GM18858 (cell line): ENCODE measurements around the gene LRRC39.
A peak's percentile ranks its signal among the peaks of the same experiment; 100 is the strongest.

Experiments
- ATAC-seq: cut with Tn5 transposase; IDR thresholded peaks from one replicate; pipeline ENCODE4 v1.9.1; 2021; ENCODE audit not compliant: unreplicated experiment

LRRC39 gene

DNA sequence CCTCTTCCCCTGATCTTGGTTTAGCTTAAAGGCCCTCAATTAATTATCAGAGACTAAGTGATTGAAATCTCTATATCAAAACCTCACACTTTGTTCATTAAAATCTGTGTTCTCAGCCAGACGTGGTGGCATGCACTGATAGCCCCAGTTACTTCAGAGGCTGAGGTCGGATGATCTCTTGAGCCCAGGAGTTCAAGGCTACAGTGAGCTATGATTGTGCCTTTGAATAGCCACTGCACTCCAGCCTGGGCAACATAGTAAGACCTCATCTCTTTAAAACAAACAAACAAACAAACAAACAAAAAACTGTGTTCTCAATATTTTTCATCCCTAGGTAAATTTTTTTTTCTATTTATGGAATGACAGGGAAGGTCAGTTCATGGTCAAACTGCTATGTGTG is 26.4 kb downstream of the LRRC39 start:
- ATAC-seq: no peak

DNA sequence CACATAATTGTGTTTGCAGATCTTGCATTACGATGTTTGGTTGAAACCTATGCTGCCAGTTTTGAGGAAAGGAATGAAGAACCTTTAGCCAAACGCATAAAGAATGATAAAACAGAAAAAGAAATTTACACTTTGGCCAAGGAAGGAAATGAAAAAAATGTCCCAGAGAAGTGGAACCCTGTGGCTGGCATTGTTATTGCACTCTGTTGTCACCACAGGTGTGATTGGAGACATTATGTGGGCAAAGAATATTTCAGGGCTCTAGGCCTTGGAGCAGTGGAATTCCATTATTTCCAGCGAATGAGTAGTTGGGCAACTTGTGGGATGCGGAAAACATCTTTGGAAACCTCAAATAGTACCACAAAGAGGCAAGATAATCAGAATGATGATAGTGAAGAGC is 30.2 kb downstream of the LRRC39 start:
- ATAC-seq: no peak

DNA sequence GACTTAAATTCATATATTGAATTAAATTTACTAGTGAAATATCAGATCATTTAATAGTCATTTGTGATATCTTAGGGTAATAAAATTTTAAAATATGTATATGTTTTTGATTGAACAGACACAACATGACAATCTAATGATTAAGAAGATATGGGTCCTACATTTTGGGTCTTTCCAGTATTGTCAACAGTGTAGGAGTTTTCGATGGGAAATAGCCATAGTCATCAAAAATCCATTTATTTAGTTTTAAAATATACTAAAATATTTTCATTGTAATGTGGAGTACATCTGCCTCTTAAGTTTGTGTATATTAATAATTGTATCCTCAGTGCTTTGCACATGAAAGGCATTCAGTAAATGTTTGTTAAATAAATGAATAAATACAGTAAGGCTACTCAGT is 31.1 kb downstream of the LRRC39 start:
- ATAC-seq: no peak

DNA sequence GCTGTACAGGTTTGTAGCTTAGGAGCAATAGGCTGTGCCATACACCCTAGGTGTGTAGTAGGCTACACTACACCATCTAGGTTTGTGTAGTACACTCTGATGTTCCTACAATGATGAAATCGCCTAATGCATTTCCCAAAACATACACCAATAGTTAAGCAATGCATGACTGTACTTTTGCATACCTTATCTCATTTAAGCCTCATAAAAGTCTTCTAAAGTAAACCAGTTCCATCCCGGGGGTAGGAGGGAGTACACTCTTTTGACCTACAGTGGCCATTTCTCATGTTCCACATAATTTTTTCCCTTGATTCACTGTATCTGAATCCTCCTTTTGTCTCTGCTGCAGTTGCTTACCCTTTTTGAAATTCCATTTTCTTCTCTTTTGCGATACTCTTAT is 32.9 kb downstream of the LRRC39 start:
- ATAC-seq: no peak

DNA sequence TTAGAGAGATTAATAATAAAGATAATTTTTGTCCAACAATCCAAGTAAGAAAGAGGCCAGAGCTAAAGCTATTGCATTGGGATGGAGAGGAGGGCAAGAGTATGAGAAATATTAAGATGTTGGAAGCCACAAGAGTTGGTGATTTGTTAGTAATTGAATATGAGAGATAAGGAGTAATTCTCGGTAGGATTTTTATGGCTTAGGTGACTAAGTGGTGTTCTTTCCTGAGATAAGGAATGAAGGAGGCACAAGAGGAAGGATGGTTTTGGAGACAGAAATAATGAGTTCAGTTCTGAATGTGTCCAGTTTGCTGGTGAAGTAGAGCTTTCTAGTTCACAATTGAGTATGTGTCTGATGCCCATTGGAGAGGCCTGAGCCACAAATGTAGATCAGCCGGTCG is 35.7 kb downstream of the LRRC39 start:
- ATAC-seq: no peak

DNA sequence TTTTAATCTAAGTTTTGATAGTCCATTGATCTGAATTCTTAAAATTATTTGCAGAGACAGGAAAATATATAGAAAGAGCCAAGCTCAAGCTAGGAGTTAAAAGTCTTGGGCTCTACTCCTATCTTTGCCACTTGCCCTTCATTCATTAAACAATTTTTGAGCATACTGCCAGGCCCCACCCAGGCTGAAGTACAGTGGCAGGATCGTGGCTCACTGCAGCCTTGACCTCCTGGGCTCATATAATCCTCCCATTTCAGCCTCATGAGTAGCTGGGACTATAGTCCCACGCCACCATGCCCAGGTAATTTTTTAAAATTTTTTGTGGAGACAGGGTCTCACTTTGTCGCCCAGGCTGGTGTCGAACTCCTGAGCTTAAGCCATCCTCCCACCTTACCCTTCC is 36.9 kb downstream of the LRRC39 start:
- ATAC-seq: no peak

DNA sequence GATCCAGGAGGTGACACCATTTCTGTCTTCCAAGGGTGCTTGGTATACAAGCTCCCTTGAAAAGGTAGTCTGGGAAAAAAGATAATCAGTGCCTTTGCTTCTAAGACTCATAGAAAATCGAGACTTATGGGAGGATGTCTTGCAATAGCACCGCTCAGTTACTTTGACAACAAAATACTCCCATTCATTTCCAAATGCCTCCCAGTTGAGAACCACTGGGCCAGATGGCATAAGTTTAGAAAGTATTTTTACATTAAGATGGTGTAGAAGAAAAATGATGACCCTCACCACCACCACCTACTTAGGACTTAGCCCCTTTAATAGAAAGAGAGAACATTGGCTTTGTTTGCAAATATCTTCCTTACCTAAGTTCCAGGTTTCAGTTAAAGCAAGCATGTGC is 40.5 kb downstream of the LRRC39 start:
- ATAC-seq: no peak

DNA sequence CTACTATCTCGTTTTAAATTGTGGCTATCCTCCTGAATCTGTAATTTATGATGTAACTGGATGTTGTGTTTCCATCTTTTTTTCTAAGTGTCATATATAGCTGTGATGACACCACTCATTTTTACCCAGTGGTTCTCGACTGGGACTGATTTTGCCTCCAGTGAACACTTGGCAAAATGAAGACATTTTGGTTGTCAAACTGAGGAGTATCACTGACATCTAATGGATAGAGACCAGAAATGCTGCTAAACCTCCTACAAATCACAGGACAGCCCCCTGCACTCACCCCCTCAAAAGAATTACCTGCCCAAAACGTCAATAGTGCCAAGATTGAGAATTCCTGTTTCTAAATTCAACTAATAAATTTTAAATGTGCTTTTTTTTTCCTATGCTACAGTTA is 43.2 kb downstream of the LRRC39 start:
- ATAC-seq: no peak

DNA sequence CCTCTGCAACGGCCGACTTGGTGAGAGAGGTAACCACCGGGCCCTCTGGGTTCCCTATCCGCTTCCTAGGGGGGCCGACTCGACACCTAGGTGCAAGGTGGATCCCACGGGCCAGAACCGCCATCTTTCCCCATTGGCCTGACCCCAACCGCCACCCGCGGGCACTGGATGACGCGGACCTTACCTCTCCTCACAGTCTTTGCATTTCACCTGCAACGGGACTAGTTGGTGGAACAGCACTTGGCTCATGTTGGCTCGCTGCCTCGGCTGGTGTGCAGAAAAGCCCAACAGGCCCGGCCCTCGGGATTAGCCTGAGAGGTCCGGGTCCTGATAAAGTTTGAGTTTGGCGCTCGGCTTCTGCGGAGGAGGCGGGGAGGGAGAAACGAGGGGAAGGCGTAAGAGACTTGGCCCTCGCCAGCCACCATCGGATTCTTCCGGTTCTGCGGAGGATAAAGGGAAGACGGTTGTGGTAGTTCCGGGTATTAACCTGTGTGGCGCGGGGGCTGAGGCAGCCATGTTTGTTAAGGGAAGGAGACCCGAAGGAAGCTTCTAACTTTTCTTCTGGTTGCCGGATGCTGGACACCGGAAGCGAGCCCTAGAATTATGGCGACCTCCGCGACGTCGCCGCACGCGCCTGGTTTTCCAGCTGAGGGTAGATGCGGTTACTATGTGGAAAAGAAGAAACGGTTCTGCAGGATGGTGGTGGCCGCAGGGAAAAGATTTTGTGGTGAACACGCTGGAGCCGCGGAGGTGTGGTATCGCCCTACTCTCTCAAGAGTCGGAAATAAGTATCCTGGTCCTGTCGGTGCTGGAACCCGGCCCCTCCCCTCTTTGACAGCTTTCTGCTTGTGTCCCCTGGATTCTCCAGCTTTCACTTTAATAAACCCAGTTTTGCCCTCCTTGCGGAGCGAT is 45.2 kb downstream of the LRRC39 start, which contains the start of the genes SASS6 and TRMT13:
Gene SASS6, minus strand, starts transcription at position 365 of the 912 bp plus-strand sequence. Its CDS starts 116 bp downstream, at position 249.
Gene TRMT13, plus strand, starts transcription at position 598 of the 912 bp plus-strand sequence. Its CDS starts 6 bp downstream, at position 604.
- ATAC-seq: peak; percentile 77

DNA sequence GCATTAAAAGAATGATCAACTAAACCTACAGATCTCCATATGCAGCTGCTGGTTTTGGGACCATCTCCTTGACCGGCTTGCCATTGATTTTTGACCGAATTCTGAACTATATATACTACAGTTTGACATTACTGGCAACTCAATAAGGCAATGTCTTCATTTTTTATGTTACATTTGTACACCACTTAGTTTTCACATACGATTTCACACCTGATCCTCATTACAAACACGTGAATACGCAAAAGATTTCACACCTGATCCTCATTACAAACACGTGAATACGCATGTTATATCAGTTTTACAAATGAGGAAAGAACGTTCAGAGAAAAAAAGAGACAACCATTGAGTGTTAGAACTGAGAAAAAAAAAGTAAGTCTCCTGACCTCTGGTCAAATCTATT is 46.4 kb downstream of the LRRC39 start:
- no peak for ATAC-seq

DNA sequence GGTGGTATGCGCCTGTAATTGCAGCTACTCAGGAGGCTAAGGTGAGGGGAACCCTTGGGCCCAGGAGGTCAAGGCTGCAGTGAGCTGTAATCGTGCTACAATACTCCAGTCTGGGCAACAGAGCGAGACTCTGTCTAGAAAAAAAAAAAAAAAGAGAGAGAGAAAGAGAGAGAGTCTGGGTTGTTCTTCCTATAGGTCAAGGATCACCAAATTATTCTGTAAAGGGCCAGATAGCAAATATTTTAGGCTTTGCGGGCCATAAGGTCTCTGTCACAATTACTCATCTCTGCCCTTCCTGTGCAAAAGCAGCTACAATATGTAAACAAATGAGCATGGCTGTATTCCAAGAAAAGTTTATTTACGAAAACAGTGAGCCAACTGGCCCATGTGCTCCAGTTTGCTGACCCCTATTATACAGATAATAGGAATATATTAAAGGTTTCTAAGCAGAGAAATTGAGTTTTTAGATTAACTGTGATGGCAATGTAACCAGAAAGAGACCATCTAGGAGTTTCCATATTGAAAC is 47.4 kb downstream of the LRRC39 start:
- no peak for ATAC-seq

DNA sequence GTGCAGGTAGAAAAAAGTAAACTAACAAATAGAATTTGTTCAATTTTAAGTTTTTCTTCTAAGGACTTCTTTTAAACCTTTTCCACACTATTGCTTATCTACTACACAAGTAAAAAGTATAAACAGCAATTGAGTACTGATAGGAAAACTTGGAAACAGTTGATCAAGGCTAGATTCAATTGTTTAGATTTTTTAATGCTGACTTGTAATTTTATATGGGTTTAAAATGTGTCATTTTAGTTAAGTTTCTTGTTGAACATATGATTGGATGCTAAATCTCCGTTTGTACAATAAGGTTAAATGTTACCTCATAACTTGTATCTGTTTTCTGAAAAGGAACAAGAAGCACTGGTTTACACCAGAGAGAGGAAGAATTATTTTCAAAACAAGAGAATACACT is 50.8 kb downstream of the LRRC39 start:
- ATAC-seq: no peak

DNA sequence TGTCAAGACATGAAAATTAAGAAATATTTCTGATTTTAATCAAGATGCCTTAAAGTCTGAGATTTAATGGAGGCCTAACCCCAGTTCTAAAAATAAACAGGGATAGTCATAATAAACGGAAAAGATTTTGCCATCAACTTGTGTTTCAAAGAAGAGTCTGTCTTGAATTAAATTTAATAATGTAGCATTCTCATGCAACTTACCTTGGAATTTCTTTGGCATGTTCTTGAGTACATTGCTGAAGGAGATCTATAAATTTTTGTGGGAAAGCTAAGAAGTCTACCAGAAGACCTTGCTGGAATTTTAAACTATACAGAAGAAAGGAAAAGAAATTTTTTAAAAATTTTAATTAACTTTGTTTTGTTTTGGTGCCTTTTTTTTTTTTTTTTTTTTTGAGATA is 55.9 kb downstream of the LRRC39 start:
- no peak for ATAC-seq

DNA sequence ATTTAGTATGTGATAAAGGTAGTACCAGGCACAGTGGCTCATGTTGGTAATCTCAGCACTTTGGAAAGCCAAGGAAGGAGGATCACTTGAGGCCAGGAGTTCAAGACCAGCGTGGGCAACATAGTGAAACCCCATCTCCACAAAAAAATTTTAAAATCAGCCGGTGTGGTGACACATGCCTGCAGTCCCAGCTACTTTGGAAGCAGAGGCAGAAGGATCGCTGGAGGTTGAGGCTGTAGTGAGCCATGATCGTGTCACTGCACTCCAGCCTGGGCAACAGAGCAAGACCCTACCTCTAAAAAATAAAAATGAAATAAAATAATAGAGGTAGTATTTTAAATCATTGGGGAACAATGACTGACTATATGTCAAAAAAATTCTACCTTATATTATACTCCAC is 62.5 kb downstream of the LRRC39 start:
- no peak for ATAC-seq

DNA sequence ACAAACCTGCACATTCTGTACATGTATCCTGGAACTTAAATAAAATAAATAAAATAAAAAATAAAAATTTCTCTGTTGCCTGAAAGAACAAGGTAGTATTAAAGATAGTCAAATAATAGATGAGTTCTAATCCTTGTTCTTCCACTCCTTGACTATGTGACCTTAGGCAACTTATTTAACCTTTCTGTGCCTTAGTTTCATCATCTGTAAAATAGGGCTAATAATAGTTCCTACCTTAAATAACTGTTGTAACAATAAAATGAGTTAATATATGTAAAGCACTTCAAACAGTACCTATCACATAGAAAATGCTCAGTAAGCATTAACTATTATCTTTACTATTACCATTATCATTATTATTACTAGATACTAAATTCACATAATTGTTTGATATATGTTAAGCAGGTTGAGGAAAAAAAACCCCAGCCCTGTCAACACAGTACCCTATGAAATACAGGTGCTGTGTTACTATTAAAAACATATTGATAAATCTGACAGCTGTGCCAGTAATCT is 68.4 kb downstream of the LRRC39 start:
- ATAC-seq: no peak

DNA sequence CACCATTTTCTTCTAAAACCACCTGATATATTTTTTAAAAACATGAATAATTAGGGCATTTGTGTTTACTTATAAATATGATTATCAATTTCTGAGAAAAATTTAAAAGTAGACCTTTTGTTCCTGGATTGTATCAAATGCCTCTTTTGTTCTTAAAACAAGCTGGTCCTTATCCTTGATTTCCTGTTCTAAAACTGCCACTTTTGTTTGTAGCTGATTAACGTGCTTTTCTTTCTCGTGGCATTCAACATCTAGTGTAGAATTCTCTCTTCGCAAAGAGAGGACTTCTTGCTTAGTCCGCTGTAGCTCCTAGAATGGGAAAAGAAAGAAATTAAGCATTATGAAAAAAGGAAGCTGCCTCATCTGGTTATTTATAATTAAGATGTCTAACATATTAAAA is 70.4 kb downstream of the LRRC39 start:
- ATAC-seq: no peak

DNA sequence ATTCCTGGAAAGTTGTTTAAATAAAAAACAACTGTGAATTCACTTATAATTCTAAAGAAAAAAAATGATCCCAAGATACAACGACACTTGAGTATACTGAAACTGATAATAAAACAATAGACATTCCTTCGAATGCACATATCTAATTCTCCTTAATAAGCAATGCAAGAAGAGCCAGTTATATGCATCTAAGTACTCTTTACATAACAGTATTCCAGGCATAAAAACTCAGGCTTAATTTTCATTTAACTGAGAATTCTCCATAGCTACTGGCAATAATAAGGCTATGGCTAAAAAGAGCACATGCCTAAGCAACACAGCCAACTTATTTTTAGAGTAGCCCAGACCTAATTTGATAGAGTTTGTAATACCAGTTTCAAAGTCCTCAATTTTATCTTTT is 76.5 kb downstream of the LRRC39 start:
- ATAC-seq: no peak

DNA sequence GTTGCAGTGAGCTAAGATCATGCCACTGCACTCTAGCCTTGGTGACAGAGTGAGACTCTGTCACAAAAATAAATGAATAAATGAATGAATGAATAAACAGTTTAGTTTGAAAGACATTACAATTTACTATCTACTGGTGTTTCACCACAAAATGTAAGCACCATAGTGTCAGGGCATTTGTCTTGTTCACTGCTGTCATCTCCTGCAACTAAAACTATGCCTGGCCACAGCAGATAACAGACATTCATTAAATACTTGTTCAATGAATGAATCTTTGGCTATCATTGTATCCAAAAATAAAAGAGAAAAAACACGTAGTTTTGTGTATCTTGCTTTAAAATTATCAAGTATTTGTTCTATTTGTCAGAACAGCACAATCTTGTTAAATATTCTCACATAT is 77.9 kb downstream of the LRRC39 start:
- no peak for ATAC-seq
